ENCODE data around the gene ATRIP. TPM values are rescaled to one million over a fixed set of nuclear protein-coding genes. Genes with fewer than 3 reads are reported as not detected.

Gene ATRIP
- total and polyA plus RNA-seq, 2 of the 8 experiments (the other 6 are each of a cell fraction or from before 2014, with no cell fraction given): 18.5 to 20.2 TPM

DNA sequence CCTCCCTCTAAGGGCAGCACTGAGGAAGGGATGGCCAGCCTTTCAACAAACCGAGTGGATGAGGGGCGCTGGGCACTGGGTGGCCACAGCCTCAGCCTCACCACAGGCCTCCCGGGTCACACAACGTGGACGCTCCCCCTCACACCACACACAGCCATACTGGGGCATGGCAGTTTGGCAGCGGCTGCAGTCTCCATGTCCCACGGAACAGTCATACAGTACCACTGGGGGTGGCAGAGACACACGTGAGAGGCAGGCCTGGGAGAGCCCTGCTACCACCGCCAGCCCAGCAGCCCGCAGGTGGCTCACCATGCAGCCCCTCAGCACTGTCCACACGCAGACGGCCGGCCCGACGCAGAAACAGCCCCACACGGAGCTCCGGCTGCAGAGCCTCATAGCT lies 28.4 kb upstream of the ATRIP start:
- peaks cover 0 to 13% of the 10 kb centered on the region in 2 experiments; a peak in 1 of 4 replicates for H3K79me2 ChIP-seq (ENCODE audit: control insufficient read depth in 1 of 2, insufficient read depth in 2 of 2, low read length in 2 of 2)
- POLR2A ChIA-PET (ENCODE audit: partially characterized antibody): interaction anchor here (0.9 to 31.5 kb wide), 8 partner anchors 4 to 97 kb away, joined by 3 to 650 read pairs (median 16); partner anchors contain the start of gene PLXNB1
- no peaks in the 10 kb centered on the region for H3K23me2 ChIP-seq (ENCODE audit: low read depth, low read length)
- TF ChIP-seq HDAC2 (IDR thresholded peaks at IDR 0.05; ENCODE audit: borderline replicate concordance in 1 of 2, low read depth in 2 of 2, low read length in 2 of 2) (no peak), CHD1 (IDR thresholded peaks at IDR 0.05; ENCODE audit: low read depth, low read length) (no peak), TAF7 (optimal IDR thresholded peaks at IDR 0.05; ENCODE audit: borderline replicate concordance, low read depth, low read length) (no peak), JUND (IDR thresholded peaks at IDR 0.05; ENCODE audit: low read length) (no peak), RNF2 (IDR thresholded peaks at IDR 0.05; ENCODE audit: borderline replicate concordance, low read depth, low read length, missing control alignments, poor library complexity, severe bottlenecking) (no peak), TBP (IDR thresholded peaks at IDR 0.05; ENCODE audit: low read depth, low read length) (no peak), SP1 (IDR thresholded peaks at IDR 0.05; ENCODE audit: low read depth, low read length) (no peak), FOSL1 (IDR thresholded peaks at IDR 0.05; ENCODE audit: insufficient read depth, low read depth, low read length) (no peak), RFX5 (IDR thresholded peaks at IDR 0.05; ENCODE audit: borderline replicate concordance, low read depth, low read length) (no peak), HDAC6 (IDR thresholded peaks at IDR 0.05; ENCODE audit: low read depth, low read length) (no peak), POLR2A (IDR thresholded peaks at IDR 0.05; ENCODE audit: control extremely low read depth in 1 of 2, low read depth in 2 of 2, low read length in 2 of 2) (no peak), ZNF274 (IDR thresholded peaks at IDR 0.05; ENCODE audit: borderline replicate concordance, extremely low read depth, low read length) (no peak), POLR2AphosphoS5 (IDR thresholded peaks at IDR 0.05; ENCODE audit: low read depth, low read length) (no peak), SP4 (IDR thresholded peaks at IDR 0.05; ENCODE audit: low read length) (no peak), SRF (IDR thresholded peaks at IDR 0.05; ENCODE audit: low read depth, low read length) (no peak)

More for the DNA sequence above, 28.4 kb upstream of the ATRIP start:
- 93% methylated on average over 17 of the region's 17 CpGs; no CpG with 5 or more reads in 1 of the 2 experiments for WGBS, 2 experiments (ENCODE audit: extremely low coverage in 1 of 2, insufficient coverage in 1 of 2, insufficient read length in 1 of 2, insufficient replicate concordance in 2 of 2, low coverage in 1 of 2, low lambda C conversion rate in 2 of 2, missing lambda C conversion rate in 1 of 2)
- no peak overlapping the region for H3K4me2 ChIP-seq (ENCODE audit: insufficient read depth in 1 of 2, low read depth in 2 of 2, low read length in 2 of 2)
- no peak overlapping the region for H3K9ac ChIP-seq (replicated peaks in 1 of 4; ENCODE audit: extremely low read depth in 1 of 4, low read depth in 3 of 4, low read length in 3 of 4)
- no peak for FAIRE-seq
- H2BK15ac ChIP-seq (ENCODE audit: low read length): no peak overlapping the region
- H3K79me1 ChIP-seq (ENCODE audit: low read depth, low read length): peaks cover 10% of the 10 kb centered on the region
- H4K8ac ChIP-seq (ENCODE audit: extremely low read depth, insufficient read depth, low read length): peak overlapping the region; percentile 85; the same call in 1 of the 2 replicates
- peaks cover 17 to 52% of the 10 kb centered on the region in 2 experiments for H4K20me1 ChIP-seq (replicated peaks in 1 of 2; ENCODE audit: control insufficient read depth in 1 of 2, insufficient read depth in 2 of 2, low read length in 2 of 2)
- H2BK5ac ChIP-seq (ENCODE audit: low read depth, low read length): no peak overlapping the region
- H2BK120ac ChIP-seq (replicated peaks; ENCODE audit: low read depth, low read length): no peak overlapping the region
- H3K4ac ChIP-seq (replicated peaks; ENCODE audit: insufficient read length, low read depth, low read length): no peak overlapping the region
- H2BK20ac ChIP-seq (ENCODE audit: low read length): no peak overlapping the region
- H3K4me3 ChIP-seq (ENCODE audit: extremely low read depth in 1 of 4, insufficient read depth in 2 of 4, low read depth in 3 of 4, low read length in 4 of 4): no peak overlapping the region
- H4K5ac ChIP-seq (ENCODE audit: insufficient read length, low read depth, low read length): no peak overlapping the region
- no peak overlapping the region for H2AFZ ChIP-seq (ENCODE audit: low read length)
- no peak overlapping the region for H3K23ac ChIP-seq (ENCODE audit: insufficient read length)
- no peak overlapping the region for H3K14ac ChIP-seq (ENCODE audit: insufficient read length)
- CTCF ChIA-PET (ENCODE audit: partially characterized antibody): interaction anchor here (1.9 to 6.9 kb wide), 5 partner anchors 10 to 18 kb away, joined by 18 to 95 read pairs (median 22); no protein-coding TSS in a partner anchor
- H3K27ac ChIP-seq (ENCODE audit: low read depth, low read length): no peak overlapping the region
- H3K18ac ChIP-seq (ENCODE audit: extremely low read depth, low read length): no peak overlapping the region
- no peak overlapping the region for H2AK5ac ChIP-seq (ENCODE audit: low read depth, low read length)
- H3K9me3 ChIP-seq (ENCODE audit: insufficient read depth in 2 of 2, low read depth in 1 of 2, low read length in 1 of 2): no peaks in the 10 kb centered on the region
- H3K27me3 ChIP-seq (replicated peaks in 1 of 4; ENCODE audit: control insufficient read depth in 3 of 4, extremely low read depth in 1 of 4, insufficient read depth in 3 of 4, low read length in 3 of 4): no peaks in the 10 kb centered on the region
- no peak overlapping the region for H4K91ac ChIP-seq (replicated peaks; ENCODE audit: insufficient read length, low read length)
- no peak for DNase-seq (ENCODE audit: low read depth in 1 of 2, low spot score in 2 of 2)
- H2BK12ac ChIP-seq (ENCODE audit: low read depth, low read length): no peak overlapping the region
- peaks cover 53 to 63% (median 58%) of the 10 kb centered on the region in 4 experiments for H3K36me3 ChIP-seq (ENCODE audit: control insufficient read depth in 2 of 4, insufficient read depth in 4 of 4, low read length in 3 of 4)
- no peak overlapping the region for H3K56ac ChIP-seq (replicated peaks; ENCODE audit: insufficient read length, low read depth, low read length)
- H3K4me1 ChIP-seq (replicated peaks in 1 of 4; ENCODE audit: control insufficient read depth in 3 of 4, insufficient read depth in 4 of 4, low read length in 3 of 4): no peaks in the 10 kb centered on the region

Measured in H1 (cell line).